Activated T-cell treated with anti-CD3 and anti-CD28 coated beads, Interleukin-2, amount 50 U/mL, for 48 hours (primary cell): Measurements from ENCODE around the gene RDX.
"Not testable (repeated sequence)": the region's sequence is repeated elsewhere in the genome, so short reads cannot be mapped to it uniquely, and the experiment has no call there.

Source experiments
- DNase-seq, 2 experiments: peaks; one replicate each; pipeline ENCODE4 v3.0.0-alpha.2; 2020

The RDX gene

GRCh38 chr11:110296226-110297075, at the start of gene RDX:
Gene RDX (minus strand): TSS chr11:110296614. CDS start chr11:110279692, 16,922 bp downstream.
- DNase-seq: peak; percentile 68 to 79

GRCh38 chr11:110345743-110346142, 49.3 kb upstream of the RDX start:
- no peak for DNase-seq

- no peak for DNase-seq
These were observed 44.0 kb upstream of the RDX start for GRCh38 chr11:110340436-110340835.

- DNase-seq: no peak
These were observed 43.2 kb upstream of the RDX start for GRCh38 chr11:110339456-110340250.

GRCh38 chr11:110338684-110339083, 42.3 kb upstream of the RDX start:
- no peak for DNase-seq

GRCh38 chr11:110337570-110338193, 41.3 kb upstream of the RDX start:
- DNase-seq: peak; percentile 55 to 60

- DNase-seq: no peak
These were observed 39.6 kb upstream of the RDX start for GRCh38 chr11:110336054-110336453.

GRCh38 chr11:110335358-110335757, 38.9 kb upstream of the RDX start:
- no peak for DNase-seq

- DNase-seq: no peak
These were observed 35.2 kb upstream of the RDX start for GRCh38 chr11:110331626-110332025.

- no peak for DNase-seq
These were observed 33.0 kb upstream of the RDX start for GRCh38 chr11:110329445-110329844.

- DNase-seq: no peak
These were observed 31.1 kb upstream of the RDX start for GRCh38 chr11:110327508-110327907.

- no peak for DNase-seq
These were observed 27.4 kb upstream of the RDX start for GRCh38 chr11:110323786-110324185.

GRCh38 chr11:110319501-110319900, 23.1 kb upstream of the RDX start:
- DNase-seq: no peak

GRCh38 chr11:110318638-110319404, 22.4 kb upstream of the RDX start:
- no peak for DNase-seq

GRCh38 chr11:110317516-110317932, 21.1 kb upstream of the RDX start:
- DNase-seq: no peak

GRCh38 chr11:110314366-110315095, 18.1 kb upstream of the RDX start:
- DNase-seq: no peak

GRCh38 chr11:110312670-110313069, 16.3 kb upstream of the RDX start:
- DNase-seq: no peak

GRCh38 chr11:110311783-110312579, 15.6 kb upstream of the RDX start:
- peak in 1 of 2 experiments; percentile 34 for DNase-seq

- DNase-seq: no peak
These were observed 11.7 kb upstream of the RDX start for GRCh38 chr11:110308071-110308470.

- DNase-seq: not testable (repeated sequence)
These were observed 9.6 kb upstream of the RDX start for GRCh38 chr11:110306019-110306388.
